Measurements from ENCODE around the gene SGMS1. TPM values are rescaled to one million over a fixed set of nuclear protein-coding genes. Genes with fewer than 3 reads are reported as not detected.

Gene SGMS1
- total and polyA plus RNA-seq, 8 donors, result 47.0 to 58.1 (median 54.0) TPM

DNA sequence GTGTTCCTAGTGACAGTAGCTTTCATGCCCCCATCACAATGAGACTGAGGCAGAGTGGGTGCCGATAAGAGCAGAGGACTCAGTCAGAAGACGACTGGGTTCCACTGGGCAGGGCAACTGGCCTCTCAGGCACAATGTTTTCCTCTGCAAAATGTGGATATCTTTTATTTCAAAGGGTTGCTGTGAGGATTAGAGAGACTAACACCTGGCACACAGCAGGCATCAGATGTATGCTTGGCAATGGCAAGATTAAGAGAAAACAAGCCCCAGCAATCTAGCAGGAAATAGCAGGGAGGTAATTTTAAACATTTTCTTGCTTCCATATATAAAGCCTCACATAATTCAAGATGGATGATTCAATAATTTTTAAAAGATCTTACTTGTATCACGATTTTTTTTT, 28.0 kb downstream of the SGMS1 start:
- no peaks in the 10 kb centered on the region for H3K27me3 ChIP-seq
- H3K9me3 ChIP-seq, result no peaks in the 10 kb centered on the region
- H3K27ac ChIP-seq, result no peak overlapping the region
- H3K4me1 ChIP-seq, result peaks cover 0 to 9% of the 10 kb centered on the region in 2 donors
- no peak for DNase-seq
- no peak for ATAC-seq
- TF ChIP-seq, protein P1, sequence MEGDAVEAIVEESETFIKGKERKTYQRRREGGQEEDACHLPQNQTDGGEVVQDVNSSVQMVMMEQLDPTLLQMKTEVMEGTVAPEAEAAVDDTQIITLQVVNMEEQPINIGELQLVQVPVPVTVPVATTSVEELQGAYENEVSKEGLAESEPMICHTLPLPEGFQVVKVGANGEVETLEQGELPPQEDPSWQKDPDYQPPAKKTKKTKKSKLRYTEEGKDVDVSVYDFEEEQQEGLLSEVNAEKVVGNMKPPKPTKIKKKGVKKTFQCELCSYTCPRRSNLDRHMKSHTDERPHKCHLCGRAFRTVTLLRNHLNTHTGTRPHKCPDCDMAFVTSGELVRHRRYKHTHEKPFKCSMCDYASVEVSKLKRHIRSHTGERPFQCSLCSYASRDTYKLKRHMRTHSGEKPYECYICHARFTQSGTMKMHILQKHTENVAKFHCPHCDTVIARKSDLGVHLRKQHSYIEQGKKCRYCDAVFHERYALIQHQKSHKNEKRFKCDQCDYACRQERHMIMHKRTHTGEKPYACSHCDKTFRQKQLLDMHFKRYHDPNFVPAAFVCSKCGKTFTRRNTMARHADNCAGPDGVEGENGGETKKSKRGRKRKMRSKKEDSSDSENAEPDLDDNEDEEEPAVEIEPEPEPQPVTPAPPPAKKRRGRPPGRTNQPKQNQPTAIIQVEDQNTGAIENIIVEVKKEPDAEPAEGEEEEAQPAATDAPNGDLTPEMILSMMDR (IDR thresholded peaks at IDR 0.05), result no peak
- intact Hi-C loops (cut with DNase I), result no loop called here
- H3K36me3 ChIP-seq, result no peaks in the 10 kb centered on the region
- H3K4me3 ChIP-seq, result no peak overlapping the region

DNA sequence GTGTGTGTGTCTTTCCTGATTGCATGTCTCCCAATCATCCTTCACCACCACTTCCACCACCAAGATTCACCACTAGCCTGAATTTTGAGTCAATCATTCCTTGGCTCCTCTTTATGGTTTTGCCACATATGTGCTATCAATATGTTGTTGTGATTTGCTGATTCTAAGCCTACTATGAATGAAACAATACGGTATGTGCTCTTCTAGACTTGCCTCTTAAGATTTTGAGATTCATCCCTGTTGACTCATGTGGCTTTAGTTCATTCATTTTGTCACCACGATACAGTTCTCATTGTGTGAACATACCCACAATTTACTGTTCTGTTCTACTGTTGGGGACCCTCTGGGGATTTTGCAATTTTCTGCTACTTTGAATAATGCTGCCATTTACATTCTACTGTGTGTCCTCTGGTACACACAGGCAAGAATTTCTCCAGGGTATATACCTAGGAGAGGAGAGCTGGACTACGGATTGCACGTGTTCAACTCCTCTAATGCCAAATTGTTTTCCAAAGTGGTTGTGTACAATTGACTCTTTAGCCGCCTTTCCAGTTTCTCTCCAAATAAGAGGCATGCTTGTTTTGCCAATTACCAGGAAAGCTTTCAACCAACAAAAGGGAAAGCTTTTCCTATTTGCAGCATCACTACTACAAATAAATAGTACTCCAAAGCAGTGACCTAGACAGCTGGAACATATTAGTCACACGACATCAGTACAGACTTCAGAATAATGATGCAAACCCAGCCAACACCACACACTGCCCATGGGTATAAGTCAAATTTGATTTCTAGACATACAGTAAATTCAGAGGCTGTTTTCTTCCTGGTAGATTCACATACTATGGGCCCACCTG, 30.0 kb downstream of the SGMS1 start:
- intact Hi-C loops (cut with DNase I), result no loop called here

DNA sequence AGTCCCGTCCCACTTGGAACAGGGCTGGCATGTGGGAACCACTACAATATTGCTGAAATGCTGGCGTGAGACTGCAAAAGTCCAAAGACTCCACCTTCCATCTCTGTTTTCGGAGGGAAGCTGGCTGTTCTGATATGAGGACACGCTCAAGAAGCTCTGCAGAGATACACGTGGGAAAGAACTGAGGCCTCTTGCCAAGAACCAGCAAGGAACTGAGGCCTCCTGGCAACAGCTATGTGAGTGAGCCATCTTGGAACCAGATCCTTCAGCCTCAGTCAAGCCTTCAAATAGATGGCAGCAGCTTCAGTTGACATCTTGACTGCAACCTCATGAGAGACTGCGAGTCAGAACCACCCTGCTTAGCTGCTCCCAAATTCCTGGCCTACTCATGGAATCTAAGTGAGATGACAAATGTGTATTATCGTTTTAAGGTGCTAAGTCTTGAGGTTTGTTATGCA, 30.8 kb downstream of the SGMS1 start:
- intact Hi-C loops (cut with DNase I), result no loop called here
- TF ChIP-seq, protein P1 (IDR thresholded peaks at IDR 0.05), result no peak
- DNase-seq (no peak), ATAC-seq (no peak)
- H3K9me3 ChIP-seq, result no peaks in the 10 kb centered on the region
- no peaks in the 10 kb centered on the region for H3K4me1 ChIP-seq
- no peak overlapping the region for H3K4me3 ChIP-seq
- H3K27me3 ChIP-seq, result no peaks in the 10 kb centered on the region
- H3K27ac ChIP-seq, result no peak overlapping the region
- H3K36me3 ChIP-seq, result peaks cover 0 to 11% of the 10 kb centered on the region in 2 donors

More for the DNA sequence above, 30.0 kb downstream of the SGMS1 start:
- peak in 2 of 4 donors; percentile 67 to 68 for DNase-seq
- peak; percentile 48 for ATAC-seq
- peaks cover 0 to 9% of the 10 kb centered on the region in 2 donors for H3K36me3 ChIP-seq
- H3K4me3 ChIP-seq, result no peak overlapping the region
- H3K27me3 ChIP-seq, result no peaks in the 10 kb centered on the region
- no peaks in the 10 kb centered on the region for H3K4me1 ChIP-seq
- no peak overlapping the region for H3K27ac ChIP-seq
- H3K9me3 ChIP-seq, result no peaks in the 10 kb centered on the region
- TF ChIP-seq, protein P1 (IDR thresholded peaks at IDR 0.05), result no peak

DNA sequence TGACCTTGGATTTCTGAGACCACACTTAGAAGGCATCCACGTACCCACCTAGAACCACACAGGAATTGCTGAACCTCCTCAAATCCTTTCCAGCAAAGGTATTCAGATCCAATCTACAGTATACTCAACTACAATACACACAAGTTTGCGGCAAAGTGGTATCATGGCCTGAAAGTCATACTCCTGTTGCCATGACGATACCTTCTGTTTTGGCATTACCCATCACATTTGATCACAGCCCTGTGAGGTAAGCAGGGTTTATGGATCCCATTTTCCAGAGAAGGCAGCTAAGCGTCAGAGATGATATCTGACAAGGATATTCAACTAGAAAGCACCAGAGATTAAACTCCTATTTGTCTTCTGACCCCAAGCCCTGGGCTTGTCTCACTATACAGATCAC, 32.8 kb downstream of the SGMS1 start:
- no peak overlapping the region for H3K27ac ChIP-seq
- H3K27me3 ChIP-seq, result no peaks in the 10 kb centered on the region
- peaks cover 0 to 11% of the 10 kb centered on the region in 2 donors for H3K4me1 ChIP-seq
- TF ChIP-seq, protein P1 (IDR thresholded peaks at IDR 0.05), result no peak
- peaks cover 0 to 11% of the 10 kb centered on the region in 2 donors for H3K36me3 ChIP-seq
- no peak for ATAC-seq
- intact Hi-C loops (cut with DNase I), result no loop called here
- no peak for DNase-seq
- no peak overlapping the region for H3K4me3 ChIP-seq
- H3K9me3 ChIP-seq, result no peaks in the 10 kb centered on the region

DNA sequence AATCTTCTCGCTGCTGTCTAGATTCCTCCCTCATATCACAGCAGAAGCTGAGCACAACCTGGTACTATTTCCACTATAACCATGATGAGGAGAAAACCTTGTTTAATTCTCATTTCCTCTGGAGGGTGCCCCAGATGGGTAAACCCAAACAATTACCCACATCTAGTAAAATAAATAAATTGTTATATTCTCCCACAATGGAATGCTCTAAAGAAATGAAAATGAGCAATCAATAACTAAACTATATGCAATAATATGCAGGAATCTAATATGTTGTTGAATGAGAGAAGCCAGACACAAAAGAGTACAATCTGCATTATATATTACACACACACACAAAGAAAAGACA, 37.0 kb downstream of the SGMS1 start:
- Histone ChIP-seq H3K9me3 (no peaks in the 10 kb centered on the region), H3K27ac (no peak overlapping the region), H3K36me3 (peaks cover 0 to 11% of the 10 kb centered on the region in 2 donors), H3K4me3 (no peak overlapping the region), H3K27me3 (no peaks in the 10 kb centered on the region), H3K4me1 (peaks cover 0 to 12% of the 10 kb centered on the region in 2 donors)
- intact Hi-C loops (cut with DNase I), result no loop called here
- TF ChIP-seq, protein P1 (IDR thresholded peaks at IDR 0.05), result no peak
- DNase-seq, result no peak
- ATAC-seq, result no peak
